HG03520 (cell line): ENCODE results near the gene TBC1D10A.

Experiments
- ATAC-seq: cut with Tn5 transposase; IDR thresholded peaks from one replicate; pipeline ENCODE4 v1.9.1; 2021; ENCODE audit warnings: mild to moderate bottlenecking, moderate library complexity; ENCODE audit not compliant: unreplicated experiment

The TBC1D10A gene

GRCh38 chr22:30248484-30248883, 78.3 kb downstream of the TBC1D10A start:
- no peak for ATAC-seq

- no peak for ATAC-seq
These were observed 78.8 kb downstream of the TBC1D10A start for GRCh38 chr22:30247974-30248373.

- ATAC-seq, result no peak
These were observed 79.2 kb downstream of the TBC1D10A start for GRCh38 chr22:30247561-30247960.

- ATAC-seq, result no peak
These were observed 79.8 kb downstream of the TBC1D10A start for GRCh38 chr22:30246814-30247376.

GRCh38 chr22:30245985-30246813, 80.5 kb downstream of the TBC1D10A start, which contains the start of gene LIF:
Gene LIF (minus strand): TSS chr22:30246759. CDS start chr22:30246695, 64 bp downstream.
- ATAC-seq, result no peak

- no peak for ATAC-seq
These were observed 81.4 kb downstream of the TBC1D10A start for GRCh38 chr22:30245181-30245984.

- ATAC-seq, result no peak
These were observed 82.1 kb downstream of the TBC1D10A start for GRCh38 chr22:30244641-30245040.

- no peak for ATAC-seq
These were observed 82.7 kb downstream of the TBC1D10A start for GRCh38 chr22:30244066-30244465.

- no peak for ATAC-seq
These were observed 83.1 kb downstream of the TBC1D10A start for GRCh38 chr22:30243661-30244060.
